Measurements from ENCODE around the gene PLCB4. TPM values are rescaled to one million over a fixed set of nuclear protein-coding genes. Genes with fewer than 3 reads are reported as not detected.
A peak's percentile ranks its signal among the peaks of the same experiment; 100 is the strongest.

The PLCB4 gene
- polyA plus RNA-seq, 3 donors = not detected

DNA sequence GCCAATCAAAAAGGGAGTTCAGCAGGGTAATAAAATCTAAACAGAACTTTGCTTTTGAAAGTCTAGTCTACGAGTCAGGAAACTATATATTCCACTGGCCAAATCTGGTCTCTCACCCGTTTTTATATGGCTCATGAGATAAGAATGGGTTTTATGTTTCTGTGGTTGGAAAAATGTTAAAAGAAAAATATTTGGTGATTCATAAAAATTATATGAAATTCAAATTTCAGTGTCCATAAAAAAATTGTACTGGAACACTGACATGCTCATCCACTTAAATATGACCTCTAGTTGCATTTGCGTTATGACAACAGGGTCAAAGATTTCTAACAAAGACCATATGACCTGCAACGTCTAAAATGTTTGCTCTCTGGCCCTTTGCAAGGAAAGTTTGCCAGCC is 423.2 kb downstream of the PLCB4 start:
- TF ChIP-seq CTCF (IDR thresholded peaks at IDR 0.05) = no peak
- WGBS (ENCODE audit: insufficient coverage) = no CpG with 5 or more reads among the region's 4 CpGs
- DNase-seq = no peak
- Mint-ChIP-seq H3K4me3 (no peak overlapping the region), H3K9me3 (peaks cover 0 to 6% (median 2%) of the 10 kb centered on the region in 7 donors), H3K4me1 (peaks cover 42% of the 10 kb centered on the region), H3K27me3 (ENCODE audit: low read depth in 3 of 3) (peaks cover 3 to 4% (median 3%) of the 10 kb centered on the region in 3 donors), H3K27ac (peak overlapping the region in 2 of 7 donors; percentile 40 to 50), H3K36me3 (peaks cover 0 to 3% of the 10 kb centered on the region in 2 donors)
- Histone ChIP-seq H3K4me2 (replicated peaks; ENCODE audit: extremely low read depth, low read length, poor library complexity, severe bottlenecking) (no peak overlapping the region), H3K9ac (ENCODE audit: insufficient read depth, low read length, poor library complexity, severe bottlenecking) (no peak overlapping the region), H4K20me1 (ENCODE audit: insufficient read depth, low read length) (no peaks in the 10 kb centered on the region), H3K36me3 (replicated peaks in 1 of 2; ENCODE audit: control insufficient read depth in 1 of 2, insufficient read depth in 2 of 2, low read length in 2 of 2) (no peaks in the 10 kb centered on the region), H3K4me3 (replicated peaks in 1 of 3; ENCODE audit: low read depth in 2 of 3, low read length in 3 of 3) (no peak overlapping the region), H3K27ac (ENCODE audit: low read depth in 1 of 2, low read length in 2 of 2) (no peak overlapping the region), H3K9me3 (replicated peaks in 1 of 2; ENCODE audit: control insufficient read depth in 1 of 2, insufficient read depth in 1 of 2, low read length in 2 of 2) (no peaks in the 10 kb centered on the region), H3K79me2 (ENCODE audit: insufficient read depth, low read length) (no peaks in the 10 kb centered on the region), H2AFZ (ENCODE audit: insufficient read depth, low read depth, low read length, poor library complexity, severe bottlenecking) (no peak overlapping the region), H3K27me3 (ENCODE audit: control insufficient read depth in 2 of 2, insufficient read depth in 2 of 2, low read length in 2 of 2) (no peaks in the 10 kb centered on the region), H3K4me1 (ENCODE audit: control insufficient read depth in 1 of 2, insufficient read depth in 2 of 2, low read length in 2 of 2) (peaks cover 28 to 52% of the 10 kb centered on the region in 2 donors)
- intact Hi-C loops (cut with micrococcal nuclease) = no loop called here

- Histone ChIP-seq H3K9ac (ENCODE audit: insufficient read depth, low read length, poor library complexity, severe bottlenecking) (no peak overlapping the region), H3K79me2 (ENCODE audit: insufficient read depth, low read length) (no peaks in the 10 kb centered on the region), H2AFZ (ENCODE audit: insufficient read depth, low read depth, low read length, poor library complexity, severe bottlenecking) (no peak overlapping the region), H3K4me3 (replicated peaks in 1 of 3; ENCODE audit: low read depth in 2 of 3, low read length in 3 of 3) (no peak overlapping the region), H3K36me3 (replicated peaks in 1 of 2; ENCODE audit: control insufficient read depth in 1 of 2, insufficient read depth in 2 of 2, low read length in 2 of 2) (no peaks in the 10 kb centered on the region), H3K4me1 (ENCODE audit: control insufficient read depth in 1 of 2, insufficient read depth in 2 of 2, low read length in 2 of 2) (peaks cover 33 to 53% of the 10 kb centered on the region in 2 donors), H4K20me1 (ENCODE audit: insufficient read depth, low read length) (no peaks in the 10 kb centered on the region), H3K27me3 (ENCODE audit: control insufficient read depth in 2 of 2, insufficient read depth in 2 of 2, low read length in 2 of 2) (no peaks in the 10 kb centered on the region), H3K27ac (ENCODE audit: low read depth in 1 of 2, low read length in 2 of 2) (no peak overlapping the region), H3K4me2 (replicated peaks; ENCODE audit: extremely low read depth, low read length, poor library complexity, severe bottlenecking) (no peak overlapping the region), H3K9me3 (replicated peaks in 1 of 2; ENCODE audit: control insufficient read depth in 1 of 2, insufficient read depth in 1 of 2, low read length in 2 of 2) (no peaks in the 10 kb centered on the region)
- peaks cover 3 to 4% (median 4%) of the 10 kb centered on the region in 3 donors for H3K27me3 Mint-ChIP-seq (ENCODE audit: low read depth in 3 of 3)
- DNase-seq = no peak
- H3K4me1 Mint-ChIP-seq = peaks cover 27% of the 10 kb centered on the region
- no peak overlapping the region for H3K27ac Mint-ChIP-seq
- peaks cover 2 to 9% (median 5%) of the 10 kb centered on the region in 7 donors for H3K9me3 Mint-ChIP-seq
- intact Hi-C loops (cut with micrococcal nuclease) = no loop called here
- TF ChIP-seq CTCF (IDR thresholded peaks at IDR 0.05) = no peak
- peaks cover 0 to 3% of the 10 kb centered on the region in 2 donors for H3K36me3 Mint-ChIP-seq
- H3K4me3 Mint-ChIP-seq = no peak overlapping the region
- no CpG with 5 or more reads among the region's 2 CpGs for WGBS (ENCODE audit: insufficient coverage)
Observed at GRCh38 chr20:9493803-9494202, 424.9 kb downstream of the PLCB4 start.

Data from CD14-positive monocyte (primary cell).